IPS DF 6.9 (cell line): ENCODE measurements around the gene G0S2.

Experiments
- DNase-seq: peaks from one replicate; pipeline ENCODE4 v3.0.0-alpha.2; 2013; ENCODE audit warnings: low read depth, low spot score
- H3K27ac ChIP-seq: one replicate; pipeline ENCODE4 v1.5.1; 2013; ENCODE audit warnings: low read length, control low read depth
- H3K27me3 ChIP-seq: 2 replicates; pipeline ENCODE4 v1.6.1; 2013; ENCODE audit warnings: mild to moderate bottlenecking, low read length; ENCODE audit not compliant: control insufficient read depth, insufficient read depth
- H3K36me3 ChIP-seq: 2 replicates; pipeline ENCODE4 v1.6.1; 2013; ENCODE audit warnings: low read length; ENCODE audit not compliant: control insufficient read depth, insufficient read depth
- H3K4me1 ChIP-seq: 2 replicates; pipeline ENCODE4 v1.6.1; 2013; ENCODE audit warnings: low read length; ENCODE audit not compliant: control insufficient read depth, insufficient read depth
- H3K4me3 ChIP-seq: 2 replicates; pipeline ENCODE4 v1.5.1; 2013; ENCODE audit warnings: mild to moderate bottlenecking, low read length
- H3K9me3 ChIP-seq: 2 replicates; pipeline ENCODE4 v1.6.1; 2013; ENCODE audit warnings: low read length, inconsistent platforms; ENCODE audit not compliant: control insufficient read depth, insufficient read depth
- WGBS: extraction: QIAGEN DNeasy Blood & Tissue Kit; methylation state at CpG from one replicate; pipeline ENCODE4 v1.1.7; 2013; ENCODE audit warnings: mixed read lengths, missing lambda C conversion rate; ENCODE audit not compliant: insufficient read length, insufficient coverage; 5-methylcytosine and 5-hydroxymethylcytosine counted together

The G0S2 gene

GRCh38 chr1:209703834-209704504 lies 28.8 kb downstream of the G0S2 start:
- H3K27me3 ChIP-seq = no peaks in the 10 kb centered on the region
- no peaks in the 10 kb centered on the region for H3K9me3 ChIP-seq
- no CpG with 5 or more reads among the region's 6 CpGs for WGBS
- no peaks in the 10 kb centered on the region for H3K36me3 ChIP-seq
- DNase-seq = no peak
- H3K4me1 ChIP-seq = no peaks in the 10 kb centered on the region
- no peak overlapping the region for H3K4me3 ChIP-seq
- H3K27ac ChIP-seq = no peak overlapping the region

- Histone ChIP-seq H3K27ac (no peak within 1 kb of the TSS), H3K27me3 (no peaks in the 10 kb centered on the region), H3K4me3 (no peak within 1 kb of the TSS), H3K9me3 (no peaks in the 10 kb centered on the region), H3K4me1 (no peaks in the 10 kb centered on the region), H3K36me3 (no peaks in the 10 kb centered on the region)
- DNase-seq = no peak
- WGBS = no CpG with 5 or more reads among the region's 6 CpGs
Measured at GRCh38 chr1:209704584-209704983, 29.4 kb downstream of the G0S2 start, which contains the start of gene HSD11B1. HSD11B1 (plus strand) TSS chr1:209704846; CDS start chr1:209704943, 97 bp downstream.

DNA sequence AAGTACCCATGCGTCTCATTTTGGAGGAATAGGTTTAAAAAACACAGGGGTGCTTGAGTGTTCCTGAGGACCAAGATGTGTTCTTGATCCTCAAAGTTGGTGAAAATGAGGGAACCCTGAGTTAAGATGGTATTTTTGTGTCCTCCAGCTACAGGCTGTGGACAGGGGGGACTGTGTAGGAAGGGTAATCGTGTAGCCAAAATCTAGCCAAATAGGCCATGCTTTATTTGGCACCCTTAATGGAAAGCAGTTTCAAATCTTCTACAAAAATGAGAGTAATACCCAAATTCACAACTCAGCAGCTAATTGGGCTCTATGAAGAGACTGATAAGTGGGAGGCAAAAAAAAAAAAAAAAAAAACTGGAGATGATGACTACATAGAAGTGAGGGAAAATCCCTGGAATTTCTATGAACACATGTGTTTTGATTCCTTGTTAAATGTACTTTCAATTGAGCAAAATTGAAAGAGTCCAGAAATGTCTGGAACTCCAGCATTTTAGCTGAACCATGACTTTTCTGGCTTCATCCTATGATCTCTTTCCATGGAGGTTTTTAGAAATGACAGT lies 29.9 kb downstream of the G0S2 start:
- Histone ChIP-seq H3K4me1 (no peaks in the 10 kb centered on the region), H3K27ac (no peak overlapping the region), H3K36me3 (no peaks in the 10 kb centered on the region), H3K9me3 (no peaks in the 10 kb centered on the region), H3K4me3 (no peak overlapping the region), H3K27me3 (no peaks in the 10 kb centered on the region)
- DNase-seq = no peak
- WGBS = no CpG with 5 or more reads among the region's 2 CpGs

GRCh38 chr1:209706622-209707021 lies 31.4 kb downstream of the G0S2 start:
- H3K9me3 ChIP-seq = no peaks in the 10 kb centered on the region
- DNase-seq = no peak
- no peaks in the 10 kb centered on the region for H3K4me1 ChIP-seq
- H3K27me3 ChIP-seq = no peaks in the 10 kb centered on the region
- WGBS = no CpG with 5 or more reads among the region's 3 CpGs
- no peak overlapping the region for H3K27ac ChIP-seq
- H3K36me3 ChIP-seq = no peaks in the 10 kb centered on the region
- H3K4me3 ChIP-seq = no peak overlapping the region

GRCh38 chr1:209707308-209707707 lies 32.1 kb downstream of the G0S2 start:
- Histone ChIP-seq H3K4me3 (no peak overlapping the region), H3K27me3 (no peaks in the 10 kb centered on the region), H3K9me3 (no peaks in the 10 kb centered on the region), H3K27ac (no peak overlapping the region), H3K4me1 (no peaks in the 10 kb centered on the region), H3K36me3 (no peaks in the 10 kb centered on the region)
- WGBS = no CpG with 5 or more reads among the region's 1 CpG
- DNase-seq = no peak

DNA sequence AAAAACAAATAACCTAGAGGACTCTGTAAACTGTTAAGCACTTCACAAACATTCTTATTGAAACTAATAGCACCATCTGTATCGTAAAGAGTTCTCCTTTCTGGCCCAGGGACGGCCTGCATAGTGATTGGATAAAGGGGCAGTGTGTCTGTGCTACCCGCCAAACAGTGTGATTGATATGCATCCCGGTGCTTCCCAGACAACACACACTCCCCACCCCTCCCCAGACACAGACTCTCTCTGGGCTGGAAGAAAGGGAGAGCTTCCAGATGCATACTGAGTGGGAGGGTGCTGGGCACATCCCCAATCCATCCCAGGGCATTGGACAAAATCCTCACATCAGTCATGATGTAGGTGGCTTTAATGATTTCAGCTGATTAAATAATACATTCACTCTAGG lies 33.1 kb downstream of the G0S2 start:
- Histone ChIP-seq H3K4me1 (no peaks in the 10 kb centered on the region), H3K27me3 (no peaks in the 10 kb centered on the region), H3K36me3 (no peaks in the 10 kb centered on the region), H3K4me3 (no peak overlapping the region), H3K9me3 (no peaks in the 10 kb centered on the region), H3K27ac (no peak overlapping the region)
- DNase-seq = no peak
- WGBS = no CpG with 5 or more reads among the region's 4 CpGs

- Histone ChIP-seq H3K4me3 (no peak overlapping the region), H3K4me1 (no peaks in the 10 kb centered on the region), H3K36me3 (no peaks in the 10 kb centered on the region), H3K9me3 (no peaks in the 10 kb centered on the region), H3K27me3 (no peaks in the 10 kb centered on the region), H3K27ac (no peak overlapping the region)
- WGBS = no CpG with 5 or more reads among the region's 2 CpGs
- no peak for DNase-seq
Measured at GRCh38 chr1:209710093-209710492, 34.9 kb downstream of the G0S2 start.

- Histone ChIP-seq H3K4me3 (no peak overlapping the region), H3K36me3 (no peaks in the 10 kb centered on the region), H3K27ac (no peak overlapping the region), H3K4me1 (no peaks in the 10 kb centered on the region), H3K9me3 (no peaks in the 10 kb centered on the region), H3K27me3 (no peaks in the 10 kb centered on the region)
- DNase-seq = no peak
- WGBS = no CpG with 5 or more reads among the region's 3 CpGs
Measured at GRCh38 chr1:209710847-209711246, 35.6 kb downstream of the G0S2 start.

- Histone ChIP-seq H3K4me3 (no peak overlapping the region), H3K36me3 (no peaks in the 10 kb centered on the region), H3K27me3 (no peaks in the 10 kb centered on the region), H3K4me1 (no peaks in the 10 kb centered on the region), H3K9me3 (no peaks in the 10 kb centered on the region), H3K27ac (no peak overlapping the region)
- no CpG with 5 or more reads among the region's 2 CpGs for WGBS
- DNase-seq = no peak
Measured at GRCh38 chr1:209714338-209714737, 39.1 kb downstream of the G0S2 start.

- DNase-seq = no peak
- Histone ChIP-seq H3K4me3 (no peak overlapping the region), H3K36me3 (no peaks in the 10 kb centered on the region), H3K4me1 (no peaks in the 10 kb centered on the region), H3K27ac (no peak overlapping the region), H3K9me3 (no peaks in the 10 kb centered on the region), H3K27me3 (no peaks in the 10 kb centered on the region)
Measured at GRCh38 chr1:209715314-209715713, 40.1 kb downstream of the G0S2 start.

DNA sequence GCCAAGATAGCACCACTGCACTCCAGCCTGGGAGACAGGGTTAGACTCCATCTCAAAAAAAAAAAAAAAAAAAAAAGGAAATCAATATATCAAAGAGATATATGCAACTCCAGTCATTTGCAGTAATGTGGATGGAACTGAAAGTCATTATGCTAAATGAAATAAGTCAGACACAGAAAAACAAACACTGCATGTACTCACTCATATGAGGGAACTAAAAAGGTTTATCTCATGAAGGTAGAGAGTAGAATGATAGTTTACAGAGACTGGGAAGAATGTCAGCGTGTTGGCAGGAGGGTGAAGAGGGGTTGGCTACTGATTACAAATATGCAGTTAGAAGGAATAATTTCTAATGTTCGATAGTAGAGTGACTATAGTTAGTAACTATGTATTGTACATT lies 42.6 kb downstream of the G0S2 start:
- H3K4me3 ChIP-seq = no peak overlapping the region
- H3K36me3 ChIP-seq = no peaks in the 10 kb centered on the region
- H3K4me1 ChIP-seq = no peaks in the 10 kb centered on the region
- H3K9me3 ChIP-seq = no peaks in the 10 kb centered on the region
- WGBS = no CpG with 5 or more reads among the region's 2 CpGs
- H3K27me3 ChIP-seq = no peaks in the 10 kb centered on the region
- DNase-seq = no peak
- H3K27ac ChIP-seq = no peak overlapping the region
